ENCODE measurements around the gene COPZ1. TPM values are rescaled to one million over a fixed set of nuclear protein-coding genes. Genes with fewer than 3 reads are reported as not detected.
"Not testable (repeated sequence)": the region's sequence is repeated elsewhere in the genome, so short reads cannot be mapped to it uniquely, and the experiment has no call there.

The COPZ1 gene
- total RNA-seq, 3 donors from 2014 or later (not counting 1 experiment from before 2014, with no cell fraction given) = 66.3 to 83.6 (median 79.7) TPM

DNA sequence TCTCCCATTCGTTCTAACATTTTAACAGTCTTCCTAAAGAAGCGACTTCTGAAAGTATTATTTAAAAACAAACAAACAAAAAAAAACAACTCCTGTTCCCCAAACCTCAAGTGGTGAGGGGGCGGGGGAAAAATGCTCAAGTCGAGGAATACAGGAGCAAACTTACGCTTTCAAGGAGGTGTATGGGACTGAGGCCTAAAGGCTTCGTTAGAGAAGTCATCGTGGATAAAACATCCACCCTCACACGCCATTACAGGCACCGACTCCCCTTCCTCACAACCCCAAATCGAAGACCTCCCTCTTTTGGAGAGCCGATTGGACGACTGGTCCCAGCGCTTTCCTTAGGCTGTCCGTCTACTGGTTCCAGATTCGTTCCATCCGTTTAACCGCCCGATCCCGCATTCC is 45.7 kb upstream of the COPZ1 start:
- Mint-ChIP-seq H3K9me3 (no peaks in the 10 kb centered on the region), H3K27ac (no peak overlapping the region), H3K4me3 (no peak overlapping the region), H3K27me3 (ENCODE audit: low read depth in 2 of 2) (no peaks in the 10 kb centered on the region), H3K36me3 (peaks cover 29% of the 10 kb centered on the region), H3K4me1 (peaks cover 0 to 7% of the 10 kb centered on the region in 2 donors)
- no peak for ATAC-seq
- WGBS (ENCODE audit: insufficient coverage) = under 1% methylated on average over 17 of the region's 19 CpGs
- Histone ChIP-seq H3K27ac (ENCODE audit: low read length) (peak overlapping the region; percentile 94), H3K9me3 (ENCODE audit: control insufficient read depth, insufficient read depth, low read length) (no peaks in the 10 kb centered on the region), H3K4me3 (ENCODE audit: low read length) (peak overlapping the region; percentile 77), H3K4me1 (ENCODE audit: control insufficient read depth, insufficient read depth, low read length) (peaks cover 39% of the 10 kb centered on the region), H3K27me3 (ENCODE audit: control insufficient read depth, insufficient read depth, low read length) (no peaks in the 10 kb centered on the region), H3K36me3 (ENCODE audit: control insufficient read depth, insufficient read depth, low read length) (peaks cover 31% of the 10 kb centered on the region)
- intact Hi-C loops (cut with micrococcal nuclease) = no loop called here
- TF ChIP-seq, protein P1, sequence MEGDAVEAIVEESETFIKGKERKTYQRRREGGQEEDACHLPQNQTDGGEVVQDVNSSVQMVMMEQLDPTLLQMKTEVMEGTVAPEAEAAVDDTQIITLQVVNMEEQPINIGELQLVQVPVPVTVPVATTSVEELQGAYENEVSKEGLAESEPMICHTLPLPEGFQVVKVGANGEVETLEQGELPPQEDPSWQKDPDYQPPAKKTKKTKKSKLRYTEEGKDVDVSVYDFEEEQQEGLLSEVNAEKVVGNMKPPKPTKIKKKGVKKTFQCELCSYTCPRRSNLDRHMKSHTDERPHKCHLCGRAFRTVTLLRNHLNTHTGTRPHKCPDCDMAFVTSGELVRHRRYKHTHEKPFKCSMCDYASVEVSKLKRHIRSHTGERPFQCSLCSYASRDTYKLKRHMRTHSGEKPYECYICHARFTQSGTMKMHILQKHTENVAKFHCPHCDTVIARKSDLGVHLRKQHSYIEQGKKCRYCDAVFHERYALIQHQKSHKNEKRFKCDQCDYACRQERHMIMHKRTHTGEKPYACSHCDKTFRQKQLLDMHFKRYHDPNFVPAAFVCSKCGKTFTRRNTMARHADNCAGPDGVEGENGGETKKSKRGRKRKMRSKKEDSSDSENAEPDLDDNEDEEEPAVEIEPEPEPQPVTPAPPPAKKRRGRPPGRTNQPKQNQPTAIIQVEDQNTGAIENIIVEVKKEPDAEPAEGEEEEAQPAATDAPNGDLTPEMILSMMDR (IDR thresholded peaks at IDR 0.05) = no peak
- DNase-seq = no peak

DNA sequence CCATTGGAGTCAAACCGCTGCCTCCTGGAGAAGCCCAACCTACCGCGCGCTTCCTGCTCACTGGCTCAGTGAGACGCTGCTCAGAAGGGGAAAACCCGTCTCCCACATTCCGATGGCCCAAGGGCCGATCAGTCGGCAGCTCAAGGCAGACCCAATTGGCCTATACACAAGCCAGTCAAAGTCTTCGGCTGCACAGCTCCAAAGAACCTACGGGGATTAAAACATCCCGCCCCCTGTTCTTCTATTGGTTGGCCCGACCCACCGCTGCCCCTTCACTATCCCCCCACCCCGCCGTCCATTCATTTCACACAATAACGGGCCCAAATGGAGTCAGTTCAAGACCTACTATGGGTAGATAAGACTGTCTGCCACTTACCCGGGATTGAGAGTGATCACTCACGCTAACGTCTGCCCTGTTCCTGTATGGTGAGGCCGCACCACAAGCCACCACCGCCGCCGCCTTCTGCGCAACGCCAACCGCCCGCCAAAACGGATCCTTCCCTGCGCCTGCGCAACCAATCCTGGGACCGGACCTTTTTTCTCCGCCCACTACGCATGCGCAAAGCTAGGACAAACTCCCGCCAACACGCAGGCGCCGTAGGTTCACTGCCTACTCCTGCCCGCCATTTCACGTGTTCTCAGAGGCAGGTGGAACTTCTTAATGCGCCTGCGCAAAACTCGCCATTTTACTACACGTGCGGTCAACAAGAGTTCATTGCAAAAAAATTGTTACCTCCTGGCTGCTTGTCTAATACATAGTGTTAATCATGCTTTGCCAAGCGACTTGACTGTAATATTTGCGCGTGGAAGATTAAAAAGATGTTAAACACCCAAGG is 45.1 kb upstream of the COPZ1 start, which contains the start of gene CBX5:
Gene CBX5, minus strand, starts transcription at position 491 of the 836 bp plus-strand sequence. CDS start 22,472 bp downstream, outside the sequence.
- ATAC-seq = peak; percentile 66 to 85 (median 72)
- Histone ChIP-seq H3K4me3 (ENCODE audit: low read length) (peak within 1 kb of the TSS; percentile 77), H3K36me3 (ENCODE audit: control insufficient read depth, insufficient read depth, low read length) (peaks cover 33% of the 10 kb centered on the region), H3K4me1 (ENCODE audit: control insufficient read depth, insufficient read depth, low read length) (peaks cover 42% of the 10 kb centered on the region), H3K9me3 (ENCODE audit: control insufficient read depth, insufficient read depth, low read length) (no peaks in the 10 kb centered on the region), H3K27ac (ENCODE audit: low read length) (peak within 1 kb of the TSS; percentile 94), H3K27me3 (ENCODE audit: control insufficient read depth, insufficient read depth, low read length) (no peaks in the 10 kb centered on the region)
- peaks cover 34% of the 10 kb centered on the region for H3K36me3 Mint-ChIP-seq
- WGBS (ENCODE audit: insufficient coverage) = 0% methylated on average over 49 of the region's 49 CpGs
- peaks cover 0 to 7% of the 10 kb centered on the region in 2 donors for H3K4me1 Mint-ChIP-seq
- H3K9me3 Mint-ChIP-seq = no peaks in the 10 kb centered on the region
- peak; percentile 99 to 100 for DNase-seq
- no peak within 1 kb of the TSS for H3K4me3 Mint-ChIP-seq
- intact Hi-C loops (cut with micrococcal nuclease) = loop anchor here (1.0 to 10.0 kb wide), 5 partner anchors 45 to 323 kb away; partner anchors contain the start of genes COPZ1 and NCKAP1L
- TF ChIP-seq, protein P1 (IDR thresholded peaks at IDR 0.05) = no peak
- no peaks in the 10 kb centered on the region for H3K27me3 Mint-ChIP-seq (ENCODE audit: low read depth in 2 of 2)
- H3K27ac Mint-ChIP-seq = no peak within 1 kb of the TSS

DNA sequence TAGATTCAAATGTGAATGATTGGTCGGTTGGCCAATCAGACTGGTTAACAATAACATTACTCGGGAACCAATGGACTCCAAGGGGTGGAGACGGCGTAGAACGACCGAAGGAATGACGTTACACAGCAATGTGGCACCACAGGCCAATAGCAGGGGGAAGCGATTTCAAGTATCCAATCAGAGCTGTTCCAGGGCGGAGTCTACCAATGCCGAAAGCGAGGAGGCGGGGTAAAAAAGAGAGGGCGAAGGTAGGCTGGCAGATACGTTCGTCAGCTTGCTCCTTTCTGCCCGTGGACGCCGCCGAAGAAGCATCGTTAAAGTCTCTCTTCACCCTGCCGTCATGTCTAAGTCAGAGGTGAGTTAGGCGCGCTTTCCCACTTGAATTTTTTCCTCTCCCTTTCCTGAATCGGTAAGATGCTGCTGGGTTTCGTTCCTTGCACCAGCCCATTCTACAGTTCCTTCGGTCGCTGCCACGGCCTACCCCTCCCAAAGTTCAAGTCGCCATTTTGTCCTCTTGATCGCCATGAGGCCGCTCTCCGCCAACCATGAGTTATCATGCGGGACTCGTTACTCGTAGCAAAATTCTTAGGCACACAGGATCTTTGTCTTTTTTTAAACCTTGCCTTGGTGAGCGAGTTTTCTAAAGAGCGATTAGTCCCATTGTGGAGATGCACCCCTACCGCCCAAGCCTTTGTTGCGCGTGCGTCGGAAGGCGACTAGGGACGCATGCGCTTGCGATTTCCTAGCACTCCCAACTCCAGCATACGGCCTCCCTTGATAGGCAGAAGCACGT is 44.3 kb upstream of the COPZ1 start, which contains the start of gene HNRNPA1:
Gene HNRNPA1, plus strand, starts transcription at position 259 of the 793 bp plus-strand sequence. Its CDS starts 82 bp downstream, at position 341.
- Mint-ChIP-seq H3K36me3 (peaks cover 34% of the 10 kb centered on the region), H3K9me3 (no peaks in the 10 kb centered on the region), H3K4me1 (peaks cover 3 to 7% of the 10 kb centered on the region in 2 donors), H3K27ac (no peak within 1 kb of the TSS), H3K27me3 (ENCODE audit: low read depth in 2 of 2) (no peaks in the 10 kb centered on the region), H3K4me3 (no peak within 1 kb of the TSS)
- TF ChIP-seq, protein P1 (IDR thresholded peaks at IDR 0.05) = no peak
- intact Hi-C loops (cut with micrococcal nuclease) = loop anchor here (1.0 to 10.0 kb wide), 5 partner anchors 44 to 323 kb away; partner anchors contain the start of genes COPZ1 and NCKAP1L
- peak within 1 kb of the TSS; percentile 77 for H3K4me3 ChIP-seq (ENCODE audit: low read length)
- H3K27me3 ChIP-seq (ENCODE audit: control insufficient read depth, insufficient read depth, low read length) = no peaks in the 10 kb centered on the region
- peaks cover 40% of the 10 kb centered on the region for H3K36me3 ChIP-seq (ENCODE audit: control insufficient read depth, insufficient read depth, low read length)
- H3K4me1 ChIP-seq (ENCODE audit: control insufficient read depth, insufficient read depth, low read length) = peaks cover 45% of the 10 kb centered on the region
- peak within 1 kb of the TSS; percentile 94 for H3K27ac ChIP-seq (ENCODE audit: low read length)
- H3K9me3 ChIP-seq (ENCODE audit: control insufficient read depth, insufficient read depth, low read length) = no peaks in the 10 kb centered on the region
- DNase-seq (peak; percentile 90 to 99), ATAC-seq (peak; percentile 78 to 93 (median 81))
- WGBS (ENCODE audit: insufficient coverage) = under 1% methylated on average over 48 of the region's 48 CpGs

DNA sequence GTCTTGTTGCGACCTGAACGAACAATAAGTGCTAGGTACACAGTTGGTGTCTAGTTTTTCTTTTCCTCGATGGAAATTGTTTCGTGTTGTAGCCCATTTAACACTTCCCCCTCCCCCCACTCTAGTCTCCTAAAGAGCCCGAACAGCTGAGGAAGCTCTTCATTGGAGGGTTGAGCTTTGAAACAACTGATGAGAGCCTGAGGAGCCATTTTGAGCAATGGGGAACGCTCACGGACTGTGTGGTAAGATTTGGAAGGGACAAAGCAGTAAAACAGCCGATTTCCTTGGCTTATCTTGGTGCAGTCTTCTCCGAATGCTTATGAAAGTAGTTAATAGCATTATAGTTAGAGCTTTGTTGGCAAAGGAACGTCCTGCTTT is 43.7 kb upstream of the COPZ1 start:
- 0% methylated on average over 7 of the region's 10 CpGs for WGBS (ENCODE audit: insufficient coverage)
- not testable (repeated sequence) for H3K4me3 Mint-ChIP-seq; H3K9me3 Mint-ChIP-seq; ATAC-seq; H3K27me3 Mint-ChIP-seq (ENCODE audit: low read depth in 2 of 2); DNase-seq; H3K27ac Mint-ChIP-seq; H3K9me3 ChIP-seq (ENCODE audit: control insufficient read depth, insufficient read depth, low read length); H3K27me3 ChIP-seq (ENCODE audit: control insufficient read depth, insufficient read depth, low read length); H3K4me1 Mint-ChIP-seq
- Histone ChIP-seq H3K4me3 (ENCODE audit: low read length) (peak overlapping the region; percentile 77), H3K27ac (ENCODE audit: low read length) (peak overlapping the region; percentile 94), H3K36me3 (ENCODE audit: control insufficient read depth, insufficient read depth, low read length) (peaks cover 46% of the 10 kb centered on the region), H3K4me1 (ENCODE audit: control insufficient read depth, insufficient read depth, low read length) (peaks cover 49% of the 10 kb centered on the region)
- intact Hi-C loops (cut with micrococcal nuclease) = loop anchor here (2.0 to 10.0 kb wide), 4 partner anchors 44 to 324 kb away; partner anchors contain the start of genes COPZ1 and NCKAP1L
- peaks cover 34% of the 10 kb centered on the region for H3K36me3 Mint-ChIP-seq

DNA sequence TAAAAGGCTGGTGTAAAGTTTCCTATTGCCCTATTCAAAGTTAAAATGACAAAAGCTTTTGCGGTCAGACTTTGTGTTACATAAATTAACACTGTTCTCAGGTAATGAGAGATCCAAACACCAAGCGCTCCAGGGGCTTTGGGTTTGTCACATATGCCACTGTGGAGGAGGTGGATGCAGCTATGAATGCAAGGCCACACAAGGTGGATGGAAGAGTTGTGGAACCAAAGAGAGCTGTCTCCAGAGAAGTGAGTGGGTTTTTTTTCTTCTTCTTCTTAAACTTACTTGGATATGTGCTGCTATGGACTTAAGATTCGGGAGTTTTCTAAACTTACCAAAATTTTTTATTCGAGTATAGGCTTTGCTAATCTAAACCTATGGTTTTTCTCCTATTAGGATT is 43.2 kb upstream of the COPZ1 start:
- not testable (repeated sequence) for H3K27me3 Mint-ChIP-seq (ENCODE audit: low read depth in 2 of 2); DNase-seq; H3K27me3 ChIP-seq (ENCODE audit: control insufficient read depth, insufficient read depth, low read length); H3K27ac Mint-ChIP-seq; ATAC-seq; H3K9me3 Mint-ChIP-seq; H3K9me3 ChIP-seq (ENCODE audit: control insufficient read depth, insufficient read depth, low read length); H3K4me3 Mint-ChIP-seq
- Mint-ChIP-seq H3K36me3 (peaks cover 36% of the 10 kb centered on the region), H3K4me1 (peaks cover under 1 to 11% of the 10 kb centered on the region in 2 donors)
- peak overlapping the region; percentile 77 for H3K4me3 ChIP-seq (ENCODE audit: low read length)
- intact Hi-C loops (cut with micrococcal nuclease) = loop anchor here (2.0 to 10.0 kb wide), 4 partner anchors 43 to 324 kb away; partner anchors contain the start of genes COPZ1 and NCKAP1L
- peaks cover 49% of the 10 kb centered on the region for H3K4me1 ChIP-seq (ENCODE audit: control insufficient read depth, insufficient read depth, low read length)
- 0% methylated on average over 2 of the region's 4 CpGs for WGBS (ENCODE audit: insufficient coverage)
- H3K36me3 ChIP-seq (ENCODE audit: control insufficient read depth, insufficient read depth, low read length) = peaks cover 50% of the 10 kb centered on the region
- peak overlapping the region; percentile 94 for H3K27ac ChIP-seq (ENCODE audit: low read length)
